GM23338 (cell line): Measurements from ENCODE around the gene RPS19BP1. TPM values are rescaled to one million over a fixed set of nuclear protein-coding genes. Genes with fewer than 3 reads are reported as not detected.

ENCODE experiments used
- ATAC-seq: fragments of 200-7000 bp; cut with Tn5 transposase; 3 replicates; pipeline ENCODE4 v1.9.1; 2020
- DNase-seq: peaks from one replicate; pipeline ENCODE4 v3.0.0-alpha.2; 2015; ENCODE audit warnings: low spot score
- H2AFZ ChIP-seq: fragments of 200-600 bp; sonication (generic); 2 replicates; pipeline ENCODE4 v1.8.0; 2016; ENCODE audit warnings: antibody characterized with exemption, mild to moderate bottlenecking, moderate library complexity
- H3F3A ChIP-seq: fragments of 200-600 bp; sonication (generic); replicated peaks from 2 replicates; pipeline ENCODE4 v1.8.0; 2017; ENCODE audit warnings: antibody characterized with exemption, mixed run types, low read depth
- H3K27ac ChIP-seq: fragments of 200-600 bp; sonication (generic); 2 replicates; pipeline ENCODE4 v1.6.1; 2016; ENCODE audit warnings: low read depth
- H3K27me3 ChIP-seq: fragments of 200-600 bp; sonication (generic); 2 replicates; pipeline ENCODE4 v1.8.0; 2016; ENCODE audit warnings: mild to moderate bottlenecking, mixed run types, moderate library complexity; ENCODE audit not compliant: insufficient read depth
- H3K36me3 ChIP-seq: fragments of 200-600 bp; sonication (generic); 2 replicates; pipeline ENCODE4 v1.8.0; 2016; ENCODE audit warnings: mild to moderate bottlenecking; ENCODE audit not compliant: insufficient read depth
- H3K4me1 ChIP-seq: fragments of 200-600 bp; sonication (generic); 2 replicates; pipeline ENCODE4 v1.8.0; 2016; ENCODE audit warnings: mild to moderate bottlenecking, moderate library complexity; ENCODE audit not compliant: insufficient read depth
- H3K4me2 ChIP-seq: fragments of 200-600 bp; sonication (generic); 2 replicates; pipeline ENCODE4 v1.7.1; 2017; ENCODE audit warnings: mixed run types
- H3K4me3 ChIP-seq: fragments of 200-600 bp; sonication (generic); 2 replicates; pipeline ENCODE4 v1.6.1; 2016; ENCODE audit warnings: mixed run types
- H3K79me2 ChIP-seq: fragments of 200-600 bp; sonication (generic); replicated peaks from 2 replicates; pipeline ENCODE4 v1.8.0; 2017; ENCODE audit warnings: mild to moderate bottlenecking; ENCODE audit not compliant: insufficient read depth
- H3K9me2 ChIP-seq: fragments of 200-600 bp; sonication (generic); 2 replicates; pipeline ENCODE4 v1.8.0; 2017; ENCODE audit not compliant: insufficient read depth
- H4K20me1 ChIP-seq: fragments of 200-600 bp; sonication (generic); replicated peaks from 2 replicates; pipeline ENCODE4 v1.8.0; 2017; ENCODE audit warnings: mild to moderate bottlenecking; ENCODE audit not compliant: insufficient read depth
- H3K27ac Mint-ChIP-seq: 2 replicates; pipeline ENCODE4 v1.8.0; 2020; ENCODE audit warnings: inconsistent platforms, mild to moderate bottlenecking, moderate library complexity, mixed read lengths
- H3K27me3 Mint-ChIP-seq: 3 replicates; pipeline ENCODE4 v1.8.0; 2022; ENCODE audit warnings: low read depth, mild to moderate bottlenecking, moderate library complexity, mixed read lengths, inconsistent platforms; ENCODE audit not compliant: insufficient read depth, poor library complexity
- H3K36me3 Mint-ChIP-seq: 3 replicates; pipeline ENCODE4 v1.8.0; 2021; ENCODE audit warnings: low read depth, mild to moderate bottlenecking, inconsistent platforms, moderate library complexity, mixed read lengths
- H3K4me1 Mint-ChIP-seq: 3 replicates; pipeline ENCODE4 v1.8.0; 2020; ENCODE audit warnings: mild to moderate bottlenecking, inconsistent platforms, mixed read lengths
- H3K4me3 Mint-ChIP-seq: 3 replicates; pipeline ENCODE4 v1.8.0; 2021; ENCODE audit warnings: moderate library complexity, mild to moderate bottlenecking, inconsistent platforms, mixed read lengths
- H3K9me3 Mint-ChIP-seq: 3 replicates; pipeline ENCODE4 v1.8.0; 2020; ENCODE audit warnings: moderate library complexity, mild to moderate bottlenecking, inconsistent platforms, mixed read lengths
- CREB1 ChIP-seq: fragments of 250-450 bp; sonication (Bioruptor Pico); IDR thresholded peaks from 2 replicates; pipeline ENCODE4 v1.5.0; 2020; ENCODE audit warnings: low read depth, mild to moderate bottlenecking, moderate library complexity
- EZH2 ChIP-seq: fragments of 200-600 bp; sonication (generic); IDR thresholded peaks from one replicate; pipeline ENCODE4 v1.8.0; 2017; ENCODE audit warnings: antibody characterized with exemption, mild to moderate bottlenecking, low read depth; ENCODE audit not compliant: unreplicated experiment
- EZH2phosphoT487 ChIP-seq: fragments of 200-600 bp; sonication (generic); IDR thresholded peaks from one replicate; pipeline ENCODE4 v1.8.1; 2018; ENCODE audit warnings: antibody characterized with exemption; ENCODE audit not compliant: unreplicated experiment
- JUNB ChIP-seq: IDR thresholded peaks from one replicate; pipeline ENCODE4 v1.6.1; 2016; ENCODE audit warnings: antibody characterized with exemption; ENCODE audit not compliant: unreplicated experiment
- NANOG ChIP-seq: IDR thresholded peaks from 2 replicates; pipeline ENCODE4 v1.6.1; 2016; ENCODE audit warnings: antibody characterized with exemption, borderline replicate concordance
- POLR2AphosphoS5 ChIP-seq: IDR thresholded peaks from 2 replicates; pipeline ENCODE4 v1.6.1; 2016; ENCODE audit warnings: antibody characterized with exemption, low read depth
- STAT1 ChIP-seq: IDR thresholded peaks from one replicate; pipeline ENCODE4 v1.6.1; 2016; ENCODE audit warnings: antibody characterized with exemption; ENCODE audit not compliant: unreplicated experiment
- ZNF114 ChIP-seq: fragments of 250-450 bp; sonication (Bioruptor Pico); IDR thresholded peaks from 2 replicates; pipeline ENCODE4 v1.5.0; 2020; ENCODE audit warnings: mild to moderate bottlenecking, moderate library complexity
- ZNF331 ChIP-seq: fragments of 250-450 bp; sonication (Bioruptor Pico); IDR thresholded peaks from 2 replicates; pipeline ENCODE4 v1.5.0; 2020; ENCODE audit warnings: low read depth, mild to moderate bottlenecking, moderate library complexity
- polyA plus RNA-seq: library from polyadenylated mRNA; unstranded; fragments of >200 nt; fragmentation: Nextera tagmentation; extraction: Ambion mirVana; gene quantifications from 2 replicates; pipeline ENCODE4 v1.2.1, GENCODE V29; 2016
- total RNA-seq: library from RNA; depleted of rRNA; stranded (reverse); fragments of >200 nt; shearing (Covaris generic); gene quantifications from 2 replicates; pipeline ENCODE4 v1.2.3, GENCODE V29; 2014
- TF ChIP-seq, protein P1 (sequence below): IDR thresholded peaks from one replicate; pipeline ENCODE4 v1.6.1; 2018; ENCODE audit warnings: antibody characterized with exemption; ENCODE audit not compliant: unreplicated experiment

The RPS19BP1 gene
- total and polyA plus RNA-seq, 2 experiments from 2014 or later, result 153 to 215 TPM

DNA sequence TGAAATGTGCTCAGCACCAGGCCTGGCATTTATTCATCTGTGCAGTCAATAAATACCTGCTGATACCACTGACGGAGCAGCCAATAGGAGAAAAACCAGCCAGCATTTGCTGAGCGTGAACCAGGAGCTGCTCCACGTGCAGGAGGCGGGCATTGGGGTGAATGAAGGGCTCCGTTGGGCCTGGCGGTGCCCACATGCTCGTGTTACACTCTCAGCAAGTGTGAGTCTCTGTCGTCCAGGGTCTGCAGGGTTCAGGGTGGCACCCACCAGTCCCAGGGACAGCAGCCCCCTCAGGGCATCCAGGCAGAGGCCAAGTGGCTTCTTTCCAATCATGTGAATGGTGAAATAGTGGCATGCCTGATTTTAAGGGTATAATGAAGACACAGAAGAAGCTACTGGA lies 4.2 kb upstream of the RPS19BP1 start:
- ATAC-seq (no peak), DNase-seq (no peak)
- H3K27me3 ChIP-seq, result no peaks in the 10 kb centered on the region
- peaks cover 6% of the 10 kb centered on the region for H3K79me2 ChIP-seq
- H3K27ac ChIP-seq, result no peak overlapping the region
- no peak overlapping the region for H3K27ac Mint-ChIP-seq
- peaks cover 14% of the 10 kb centered on the region; the same call in 1 of the 2 replicates for H3F3A ChIP-seq
- no peak overlapping the region for H3K4me2 ChIP-seq
- no peak overlapping the region for H3K4me3 ChIP-seq
- H3K4me3 Mint-ChIP-seq, result no peak overlapping the region
- TF ChIP-seq CREB1 (CRISPR knock-in tag), result no peak
- TF ChIP-seq STAT1, result no peak
- TF ChIP-seq ZNF114 (CRISPR knock-in tag), result no peak
- no peak for TF ChIP-seq ZNF331 (CRISPR knock-in tag)
- TF ChIP-seq POLR2AphosphoS5, result no peak
- TF ChIP-seq JUNB, result no peak
- no peak for TF ChIP-seq EZH2phosphoT487
- no peak for TF ChIP-seq NANOG
- no peak for TF ChIP-seq EZH2
- no peaks in the 10 kb centered on the region for H3K9me3 Mint-ChIP-seq
- H2AFZ ChIP-seq, result no peak overlapping the region
- H3K27me3 Mint-ChIP-seq, result peaks cover 34% of the 10 kb centered on the region
- H3K36me3 Mint-ChIP-seq, result no peaks in the 10 kb centered on the region
- H3K36me3 ChIP-seq, result no peaks in the 10 kb centered on the region
- H3K4me1 Mint-ChIP-seq, result peaks cover 43% of the 10 kb centered on the region
- H3K9me2 ChIP-seq, result no peaks in the 10 kb centered on the region
- H4K20me1 ChIP-seq, result peaks cover 4% of the 10 kb centered on the region
- peaks cover 37% of the 10 kb centered on the region for H3K4me1 ChIP-seq

GRCh38 chr22:39535831-39536449 lies 3.4 kb upstream of the RPS19BP1 start:
- Mint-ChIP-seq H3K9me3 (no peaks in the 10 kb centered on the region), H3K4me1 (peaks cover 51% of the 10 kb centered on the region), H3K27me3 (peaks cover 39% of the 10 kb centered on the region), H3K4me3 (no peak overlapping the region), H3K27ac (no peak overlapping the region), H3K36me3 (peaks cover 5% of the 10 kb centered on the region; the same call in 2 of the 3 replicates)
- Histone ChIP-seq H4K20me1 (peaks cover 12% of the 10 kb centered on the region), H3K4me2 (peak overlapping the region; percentile 65), H2AFZ (peak overlapping the region; percentile 56; the same call in 1 of the 2 replicates), H3K4me1 (peaks cover 44% of the 10 kb centered on the region), H3K79me2 (peaks cover 13% of the 10 kb centered on the region), H3K9me2 (no peaks in the 10 kb centered on the region), H3K27me3 (no peaks in the 10 kb centered on the region), H3K27ac (no peak overlapping the region), H3K36me3 (no peaks in the 10 kb centered on the region), H3F3A (peaks cover 21% of the 10 kb centered on the region; the same call in 1 of the 2 replicates), H3K4me3 (no peak overlapping the region; the same call in 1 of the 2 replicates)
- ATAC-seq (no peak), DNase-seq (no peak)
- TF ChIP-seq, protein P1, sequence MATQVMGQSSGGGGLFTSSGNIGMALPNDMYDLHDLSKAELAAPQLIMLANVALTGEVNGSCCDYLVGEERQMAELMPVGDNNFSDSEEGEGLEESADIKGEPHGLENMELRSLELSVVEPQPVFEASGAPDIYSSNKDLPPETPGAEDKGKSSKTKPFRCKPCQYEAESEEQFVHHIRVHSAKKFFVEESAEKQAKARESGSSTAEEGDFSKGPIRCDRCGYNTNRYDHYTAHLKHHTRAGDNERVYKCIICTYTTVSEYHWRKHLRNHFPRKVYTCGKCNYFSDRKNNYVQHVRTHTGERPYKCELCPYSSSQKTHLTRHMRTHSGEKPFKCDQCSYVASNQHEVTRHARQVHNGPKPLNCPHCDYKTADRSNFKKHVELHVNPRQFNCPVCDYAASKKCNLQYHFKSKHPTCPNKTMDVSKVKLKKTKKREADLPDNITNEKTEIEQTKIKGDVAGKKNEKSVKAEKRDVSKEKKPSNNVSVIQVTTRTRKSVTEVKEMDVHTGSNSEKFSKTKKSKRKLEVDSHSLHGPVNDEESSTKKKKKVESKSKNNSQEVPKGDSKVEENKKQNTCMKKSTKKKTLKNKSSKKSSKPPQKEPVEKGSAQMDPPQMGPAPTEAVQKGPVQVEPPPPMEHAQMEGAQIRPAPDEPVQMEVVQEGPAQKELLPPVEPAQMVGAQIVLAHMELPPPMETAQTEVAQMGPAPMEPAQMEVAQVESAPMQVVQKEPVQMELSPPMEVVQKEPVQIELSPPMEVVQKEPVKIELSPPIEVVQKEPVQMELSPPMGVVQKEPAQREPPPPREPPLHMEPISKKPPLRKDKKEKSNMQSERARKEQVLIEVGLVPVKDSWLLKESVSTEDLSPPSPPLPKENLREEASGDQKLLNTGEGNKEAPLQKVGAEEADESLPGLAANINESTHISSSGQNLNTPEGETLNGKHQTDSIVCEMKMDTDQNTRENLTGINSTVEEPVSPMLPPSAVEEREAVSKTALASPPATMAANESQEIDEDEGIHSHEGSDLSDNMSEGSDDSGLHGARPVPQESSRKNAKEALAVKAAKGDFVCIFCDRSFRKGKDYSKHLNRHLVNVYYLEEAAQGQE, result no peak
